Thyroid gland (tissue), 4 donors: ENCODE measurements around the gene BBLN. TPM values are rescaled to one million over a fixed set of nuclear protein-coding genes. Genes with fewer than 3 reads are reported as not detected.

Experiments
- DNase-seq, 2 donors: peaks; one replicate each; pipeline ENCODE4 v3.0.0-alpha.2; 2019
- H3K27ac ChIP-seq, 3 donors: fragments of 200-600 bp; sonication (generic); 1 replicate in 2 of 3; 2 replicates in 1 of 3; pipeline ENCODE4 v1.5.1; 2016 to 2019; ENCODE audit warnings: mild to moderate bottlenecking in 1 of 3, moderate library complexity in 1 of 3
- H3K27me3 ChIP-seq: fragments of 200-600 bp; sonication (generic); one replicate; pipeline ENCODE4 v1.5.1; 2019
- H3K36me3 ChIP-seq, 2 donors: fragments of 200-600 bp; sonication (generic); one replicate each; pipeline ENCODE4 v1.5.1; 2016 to 2019
- H3K4me1 ChIP-seq, 2 donors: fragments of 200-600 bp; sonication (generic); one replicate each; pipeline ENCODE4 v1.5.1; 2017 to 2019
- H3K4me3 ChIP-seq, 3 donors: fragments of 200-600 bp; sonication (generic); replicated peaks in 1 of 3; 1 replicate in 2 of 3; 2 replicates in 1 of 3; pipeline ENCODE4 v1.5.1; 2016; ENCODE audit warnings: mild to moderate bottlenecking in 1 of 3
- H3K9me3 ChIP-seq: fragments of 200-600 bp; sonication (generic); one replicate; pipeline ENCODE4 v1.5.1; 2017
- POLR2A ChIP-seq, 2 donors: fragments of 450-650 bp; IDR thresholded peaks; one replicate each; pipeline ENCODE4 v1.6.1; 2017; ENCODE audit warnings: antibody characterized with exemption in 2 of 2, mild to moderate bottlenecking in 2 of 2, moderate library complexity in 1 of 2
- WGBS, 2 donors: methylation state at CpG; one replicate each; pipeline ENCODE4 v1.1.5; 2017; 5-methylcytosine and 5-hydroxymethylcytosine counted together
- intact Hi-C: fragments of 100-400 bp; cut with DNase I; formaldehyde crosslinking; loops from one replicate; pipeline ENCODE4 v1.15.1; 2023
- total RNA-seq, 4 donors: library from RNA; depleted of rRNA; stranded (reverse); fragments of >200 nt; gene quantifications; one replicate each; pipeline ENCODE4 v1.2.3, GENCODE V29; 2016
- TF ChIP-seq, protein P1 (sequence below), 6 experiments: fragments of 200-600 bp in 3 of 6; fragments of 450-650 bp in 3 of 6; sonication (generic) in 3 of 6; IDR thresholded peaks; one replicate each; pipeline ENCODE4 v1.5.1; 2016 to 2019; ENCODE audit warnings: antibody characterized with exemption in 6 of 6, mild to moderate bottlenecking in 2 of 6, inconsistent platforms in 1 of 6, moderate library complexity in 1 of 6

Gene BBLN
- total RNA-seq, 4 donors from 2014 or later = 98.1 to 204 (median 172) TPM

DNA sequence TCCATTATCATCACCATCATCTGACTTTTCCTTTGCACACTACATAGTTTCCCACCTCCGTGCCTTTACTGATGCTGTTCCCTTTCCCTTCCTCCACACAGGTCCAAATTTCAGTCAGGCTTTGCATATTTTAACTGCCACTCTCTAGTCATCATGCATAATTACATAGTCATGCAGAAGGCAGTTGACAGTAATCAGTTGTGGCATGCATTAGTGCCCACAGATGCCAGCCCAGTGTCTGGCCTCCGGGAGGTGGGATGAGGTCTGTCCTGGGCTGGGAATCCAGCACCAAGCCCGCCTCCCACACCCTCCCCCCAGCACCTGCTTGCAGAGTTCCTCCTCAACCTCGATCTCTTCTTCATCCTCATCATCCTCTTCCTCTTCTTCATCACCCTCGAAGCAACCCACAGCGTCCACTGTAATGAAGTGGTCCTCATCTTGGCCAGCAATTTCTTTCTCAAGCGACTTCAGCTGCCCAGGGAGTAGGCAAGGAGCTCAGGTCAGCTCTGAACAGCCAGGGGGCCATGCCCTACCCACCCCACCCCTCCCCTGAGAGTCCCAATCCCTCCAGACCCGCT lies 8.8 kb downstream of the BBLN start:
- 90 to 95% methylated on average over 8 of the region's 8 CpGs for WGBS, 2 donors
- Histone ChIP-seq H3K4me3 (no peak overlapping the region), H3K27me3 (no peaks in the 10 kb centered on the region), H3K9me3 (no peaks in the 10 kb centered on the region), H3K4me1 (no peaks in the 10 kb centered on the region), H3K36me3 (peaks cover 41 to 49% of the 10 kb centered on the region in 2 donors), H3K27ac (no peak overlapping the region)
- TF ChIP-seq, protein P1, sequence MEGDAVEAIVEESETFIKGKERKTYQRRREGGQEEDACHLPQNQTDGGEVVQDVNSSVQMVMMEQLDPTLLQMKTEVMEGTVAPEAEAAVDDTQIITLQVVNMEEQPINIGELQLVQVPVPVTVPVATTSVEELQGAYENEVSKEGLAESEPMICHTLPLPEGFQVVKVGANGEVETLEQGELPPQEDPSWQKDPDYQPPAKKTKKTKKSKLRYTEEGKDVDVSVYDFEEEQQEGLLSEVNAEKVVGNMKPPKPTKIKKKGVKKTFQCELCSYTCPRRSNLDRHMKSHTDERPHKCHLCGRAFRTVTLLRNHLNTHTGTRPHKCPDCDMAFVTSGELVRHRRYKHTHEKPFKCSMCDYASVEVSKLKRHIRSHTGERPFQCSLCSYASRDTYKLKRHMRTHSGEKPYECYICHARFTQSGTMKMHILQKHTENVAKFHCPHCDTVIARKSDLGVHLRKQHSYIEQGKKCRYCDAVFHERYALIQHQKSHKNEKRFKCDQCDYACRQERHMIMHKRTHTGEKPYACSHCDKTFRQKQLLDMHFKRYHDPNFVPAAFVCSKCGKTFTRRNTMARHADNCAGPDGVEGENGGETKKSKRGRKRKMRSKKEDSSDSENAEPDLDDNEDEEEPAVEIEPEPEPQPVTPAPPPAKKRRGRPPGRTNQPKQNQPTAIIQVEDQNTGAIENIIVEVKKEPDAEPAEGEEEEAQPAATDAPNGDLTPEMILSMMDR (IDR thresholded peaks at IDR 0.05) = no peak
- TF ChIP-seq POLR2A (IDR thresholded peaks at IDR 0.05) = no peak
- DNase-seq = no peak
- intact Hi-C loops = no loop called here

DNA sequence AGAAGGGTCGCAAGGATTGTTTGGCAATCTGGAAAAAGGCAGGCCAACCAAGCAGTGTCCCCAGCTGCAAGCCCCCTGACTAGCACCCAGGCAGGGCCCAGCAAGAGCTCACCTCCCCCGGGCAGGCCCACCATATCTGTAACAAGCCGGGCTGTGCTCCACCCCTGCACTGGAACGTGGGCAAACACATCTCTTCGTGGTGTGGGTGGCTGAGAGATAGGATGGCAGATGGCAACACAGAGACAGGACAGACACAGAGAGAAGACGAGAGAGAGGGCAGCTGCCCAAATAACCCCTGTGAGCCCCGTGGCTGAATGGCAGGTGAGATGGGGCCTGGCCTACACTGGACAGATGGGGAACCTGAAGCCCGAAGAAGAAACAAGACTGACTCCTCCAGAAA lies 9.4 kb downstream of the BBLN start:
- Histone ChIP-seq H3K36me3 (peaks cover 41 to 45% of the 10 kb centered on the region in 2 donors), H3K4me1 (no peaks in the 10 kb centered on the region)

DNA sequence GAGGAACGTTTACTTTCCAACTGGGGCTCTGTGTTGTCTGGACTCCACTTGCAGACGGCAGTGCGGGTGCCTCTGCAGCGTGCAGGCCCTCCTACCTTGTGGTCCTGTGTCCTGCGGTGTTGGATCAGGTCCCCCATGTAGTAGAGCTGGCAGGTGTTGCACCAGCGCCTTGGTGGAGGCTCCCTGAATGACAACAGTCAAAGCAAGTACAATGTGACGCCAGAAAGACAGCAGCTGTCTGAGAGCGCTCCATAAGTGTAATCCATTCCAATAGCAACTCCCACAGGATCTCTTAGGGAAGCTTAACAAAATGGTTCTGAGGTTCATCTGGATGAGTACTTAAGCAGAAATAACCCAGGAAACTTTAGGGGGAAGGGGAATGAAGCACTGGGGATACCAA lies 9.9 kb downstream of the BBLN start:
- 91 to 97% methylated on average over 8 of the region's 8 CpGs for WGBS, 2 donors
- intact Hi-C loops = no loop called here
- H3K4me1 ChIP-seq = no peaks in the 10 kb centered on the region
- peaks cover 41 to 46% of the 10 kb centered on the region in 2 donors for H3K36me3 ChIP-seq
- H3K27ac ChIP-seq = no peak overlapping the region
- TF ChIP-seq, protein P1 (IDR thresholded peaks at IDR 0.05) = no peak
- no peak for TF ChIP-seq POLR2A (IDR thresholded peaks at IDR 0.05)
- H3K27me3 ChIP-seq = no peaks in the 10 kb centered on the region
- DNase-seq = no peak
- H3K9me3 ChIP-seq = no peaks in the 10 kb centered on the region
- no peak overlapping the region for H3K4me3 ChIP-seq

More for the DNA sequence above, 9.4 kb downstream of the BBLN start:
- intact Hi-C loops = no loop called here
- no peaks in the 10 kb centered on the region for H3K27me3 ChIP-seq
- H3K9me3 ChIP-seq = no peaks in the 10 kb centered on the region
- WGBS, 2 donors = 91 to 93% methylated on average over 8 of the region's 8 CpGs
- TF ChIP-seq, protein P1 (IDR thresholded peaks at IDR 0.05) = no peak
- no peak for TF ChIP-seq POLR2A (IDR thresholded peaks at IDR 0.05)
- DNase-seq = no peak
- no peak overlapping the region for H3K27ac ChIP-seq
- no peak overlapping the region for H3K4me3 ChIP-seq

DNA sequence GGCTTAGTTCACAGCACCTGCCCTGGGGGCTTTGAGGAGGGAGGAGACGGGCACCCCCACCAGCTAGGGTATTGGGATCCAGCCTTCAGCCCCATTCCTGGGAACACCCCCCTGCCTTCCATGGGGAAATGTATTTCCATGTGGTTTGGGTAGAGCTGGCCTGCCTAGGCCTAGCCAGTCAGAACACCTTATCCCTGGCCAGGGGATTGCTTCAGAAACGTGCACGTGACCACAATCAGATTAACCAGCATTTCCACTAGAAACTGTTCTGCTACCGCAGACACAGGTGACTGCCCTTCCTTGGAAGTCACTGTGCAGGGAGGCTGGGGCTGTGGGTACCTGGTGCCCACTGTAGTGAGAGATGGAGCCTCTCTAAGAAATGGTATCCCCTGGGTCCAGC lies 14.0 kb downstream of the BBLN start:
- Histone ChIP-seq H3K36me3 (peaks cover 41 to 53% of the 10 kb centered on the region in 2 donors), H3K9me3 (no peaks in the 10 kb centered on the region), H3K4me1 (no peaks in the 10 kb centered on the region), H3K27ac (no peak overlapping the region), H3K27me3 (no peaks in the 10 kb centered on the region), H3K4me3 (no peak overlapping the region)
- intact Hi-C loops = no loop called here
- TF ChIP-seq POLR2A (IDR thresholded peaks at IDR 0.05) = no peak
- TF ChIP-seq, protein P1 (IDR thresholded peaks at IDR 0.05) = no peak
- no peak for DNase-seq
- 79 to 100% methylated on average over 4 of the region's 4 CpGs for WGBS, 2 donors

DNA sequence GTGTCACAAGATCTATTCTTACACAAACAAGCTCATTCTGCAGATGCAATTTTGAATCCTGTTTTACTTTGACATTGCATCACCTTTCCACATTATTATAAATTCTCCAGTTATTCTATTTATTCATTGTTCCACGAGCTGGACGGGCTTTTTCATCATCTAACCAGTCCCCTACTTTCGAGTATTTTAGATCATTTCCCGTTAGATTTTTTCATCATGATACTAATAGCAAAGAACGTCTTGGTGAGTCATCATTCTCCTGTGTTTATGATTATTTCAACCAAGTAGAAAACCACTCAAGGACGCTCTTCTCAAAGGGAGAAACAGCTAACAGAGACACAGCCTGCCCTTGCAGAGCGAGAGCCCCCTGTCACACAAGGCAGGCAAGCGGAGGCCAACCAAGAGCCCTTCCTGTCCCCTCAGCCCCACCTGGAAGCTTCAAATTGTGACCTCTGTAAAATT lies 15.1 kb downstream of the BBLN start:
- Histone ChIP-seq H3K36me3 (peaks cover 35 to 53% of the 10 kb centered on the region in 2 donors), H3K4me1 (no peaks in the 10 kb centered on the region), H3K9me3 (no peaks in the 10 kb centered on the region), H3K27ac (no peak overlapping the region), H3K27me3 (no peaks in the 10 kb centered on the region), H3K4me3 (no peak overlapping the region)
- TF ChIP-seq, protein P1 (IDR thresholded peaks at IDR 0.05) = no peak
- TF ChIP-seq POLR2A (IDR thresholded peaks at IDR 0.05) = no peak
- WGBS, 2 donors = 80 to 86% methylated on average over 8 of the region's 8 CpGs
- intact Hi-C loops = no loop called here
- no peak for DNase-seq
